ENCODE results near the gene PITHD1. TPM values are rescaled to one million over a fixed set of nuclear protein-coding genes. Genes with fewer than 3 reads are reported as not detected.

PITHD1 gene
- total and polyA plus RNA-seq, 10 of the 15 experiments (the other 5 are each of a cell fraction or from before 2014, with no cell fraction given) = 23.7 to 82.2 (median 67.0) TPM

GRCh38 chr1:23777979-23778814, at the start of gene PITHD1 (continued):
- no peak for TF ChIP-seq ZBTB4 (CRISPR knock-in tag; IDR thresholded peaks at IDR 0.05)
- TF ChIP-seq HDAC2 (IDR thresholded peaks at IDR 0.05) = no peak
- no peak for TF ChIP-seq CHD4 (IDR thresholded peaks at IDR 0.05)
- TF ChIP-seq HDGF (IDR thresholded peaks at IDR 0.05) = no peak
- TF ChIP-seq CTCF (IDR thresholded peaks at IDR 0.05 in 2 of 3, conservative IDR thresholded peaks at IDR 0.05 in 1 of 3; ENCODE audit: control insufficient read depth in 2 of 3, extremely low read depth in 1 of 3, insufficient read depth in 1 of 3, low read depth in 3 of 3, low read length in 3 of 3) = no peak
- peak; percentile 63 for TF ChIP-seq TAF1 (IDR thresholded peaks at IDR 0.05; ENCODE audit: borderline replicate concordance, low read depth, low read length)
- TF ChIP-seq EED (IDR thresholded peaks at IDR 0.05; ENCODE audit: low read depth) = no peak
- no peak for TF ChIP-seq KDM1A (IDR thresholded peaks at IDR 0.05; ENCODE audit: borderline replicate concordance)
- TF ChIP-seq RUNX3 (IDR thresholded peaks at IDR 0.05; ENCODE audit: low read length) = no peak
- TF ChIP-seq ATF3 (IDR thresholded peaks at IDR 0.05; ENCODE audit: borderline replicate concordance, extremely low read depth, low read depth, low read length) = no peak
- no peak for TF ChIP-seq PKNOX1 (IDR thresholded peaks at IDR 0.05)
- 0 out of 2 replicates have a peak, but pooled peaks have one; percentile 15 for TF ChIP-seq E2F4 (IDR thresholded peaks at IDR 0.05; ENCODE audit: low read depth, low read length)
- no peak for TF ChIP-seq EZH2 (IDR thresholded peaks at IDR 0.05; ENCODE audit: borderline replicate concordance, control insufficient read depth, low read depth, low read length)
- no peak for TF ChIP-seq RCOR1 (conservative IDR thresholded peaks at IDR 0.05; ENCODE audit: low read depth, low read length)
- TF ChIP-seq YY1 (IDR thresholded peaks at IDR 0.05; ENCODE audit: low read depth, low read length) = 0 out of 2 replicates have a peak, but pooled peaks have one; percentile 43
- TF ChIP-seq BRCA1 (IDR thresholded peaks at IDR 0.05; ENCODE audit: low read depth, low read length) = no peak
- TF ChIP-seq MEF2B (IDR thresholded peaks at IDR 0.05; ENCODE audit: partially characterized antibody, poor library complexity, severe bottlenecking) = no peak
- peak; percentile 97 for TF ChIP-seq NKRF (conservative IDR thresholded peaks at IDR 0.05)
- TF ChIP-seq KAT2A (conservative IDR thresholded peaks at IDR 0.05; ENCODE audit: control insufficient read depth, low read depth, low read length) = no peak

All from GM12878 (cell line).